WTC11 (cell line): ENCODE data around the gene ITPR1. TPM values are rescaled to one million over a fixed set of nuclear protein-coding genes. Genes with fewer than 3 reads are reported as not detected.

Source experiments
- ATAC-seq: fragments of 200-7000 bp; cut with Tn5 transposase; 2 replicates; pipeline ENCODE4 v1.10.0; 2021; ENCODE audit warnings: mild to moderate bottlenecking, moderate library complexity
- CTCF ChIA-PET: fragments of 300-600 bp; sonication (Branson Sonifier 250); formaldehyde crosslinking; loops from one replicate; lab custom pipeline; 2021; ENCODE audit warnings: antibody characterized with exemption; lab: Charles Lee
- POLR2A ChIA-PET: fragments of 350-600 bp; sonication (Branson Sonifier 250); formaldehyde crosslinking; loops from one replicate; lab custom pipeline; 2021; ENCODE audit warnings: antibody characterized with exemption; lab: Charles Lee
- DNase-seq: peaks from one replicate; pipeline ENCODE4 v3.0.0; 2021; ENCODE audit warnings: low spot score
- H3K27ac Mint-ChIP-seq: 2 replicates; pipeline ENCODE4 v1.8.0; 2021; ENCODE audit warnings: mixed read lengths
- H3K27me3 Mint-ChIP-seq: 2 replicates; pipeline ENCODE4 v1.8.0; 2021; ENCODE audit warnings: low read depth, mild to moderate bottlenecking, moderate library complexity, mixed read lengths
- H3K36me3 Mint-ChIP-seq: 2 replicates; pipeline ENCODE4 v1.8.0; 2021; ENCODE audit warnings: mixed read lengths
- H3K4me1 Mint-ChIP-seq: 2 replicates; pipeline ENCODE4 v1.8.0; 2022; ENCODE audit warnings: mixed read lengths
- H3K4me3 Mint-ChIP-seq: 2 replicates; pipeline ENCODE4 v1.8.0; 2021; ENCODE audit warnings: mild to moderate bottlenecking, moderate library complexity, mixed read lengths
- H3K9me3 Mint-ChIP-seq: 2 replicates; pipeline ENCODE4 v1.8.0; 2021; ENCODE audit warnings: mixed read lengths
- ATF1 ChIP-seq: sonication (generic); formaldehyde crosslinking; IDR thresholded peaks from 2 replicates; pipeline ENCODE4 v1.8.1; 2023; ENCODE audit warnings: mild to moderate bottlenecking, moderate library complexity, missing genetic modification reagents
- CBFB ChIP-seq: sonication (generic); formaldehyde crosslinking; IDR thresholded peaks from 2 replicates; pipeline ENCODE4 v1.8.1; 2022; ENCODE audit warnings: mild to moderate bottlenecking, low read depth, missing genetic modification reagents
- E2F1 ChIP-seq: sonication (generic); formaldehyde crosslinking; IDR thresholded peaks from 2 replicates; pipeline ENCODE4 v1.8.0; 2022; ENCODE audit warnings: mild to moderate bottlenecking, missing genetic modification reagents
- ERG ChIP-seq: fragments of 250-450 bp; sonication (Bioruptor Pico); IDR thresholded peaks from 2 replicates; pipeline ENCODE4 v1.8.0; 2021; ENCODE audit warnings: mild to moderate bottlenecking
- ESRRA ChIP-seq: sonication (generic); formaldehyde crosslinking; IDR thresholded peaks from 2 replicates; pipeline ENCODE4 v1.8.1; 2022; ENCODE audit warnings: mild to moderate bottlenecking, missing genetic modification reagents, borderline replicate concordance
- ETV6 ChIP-seq: sonication (generic); formaldehyde crosslinking; IDR thresholded peaks from 2 replicates; pipeline ENCODE4 v1.8.1; 2022; ENCODE audit warnings: mild to moderate bottlenecking, missing genetic modification reagents
- FOXJ3 ChIP-seq: sonication (generic); formaldehyde crosslinking; IDR thresholded peaks from 2 replicates; pipeline ENCODE4 v1.9.0; 2021; ENCODE audit warnings: missing genetic modification reagents, mild to moderate bottlenecking, borderline replicate concordance
- FOXK1 ChIP-seq: sonication (generic); formaldehyde crosslinking; IDR thresholded peaks from 2 replicates; pipeline ENCODE4 v1.8.0; 2022; ENCODE audit warnings: mild to moderate bottlenecking, moderate library complexity, missing genetic modification reagents
- GRHL2 ChIP-seq: fragments of 250-450 bp; sonication (Bioruptor Pico); IDR thresholded peaks from 2 replicates; pipeline ENCODE4 v1.8.0; 2022; ENCODE audit warnings: mild to moderate bottlenecking, moderate library complexity; ENCODE audit not compliant: insufficient replicate concordance, severe bottlenecking
- KAT7 ChIP-seq: sonication (generic); formaldehyde crosslinking; IDR thresholded peaks from 2 replicates; pipeline ENCODE4 v1.8.1; 2023; ENCODE audit warnings: missing genetic modification reagents, mild to moderate bottlenecking, borderline replicate concordance
- NR1H2 ChIP-seq: sonication (generic); formaldehyde crosslinking; IDR thresholded peaks from 2 replicates; pipeline ENCODE4 v1.9.0; 2021; ENCODE audit warnings: mild to moderate bottlenecking, moderate library complexity, missing genetic modification reagents
- PRRX2 ChIP-seq: fragments of 250-450 bp; sonication (Bioruptor Pico); IDR thresholded peaks from 2 replicates; pipeline ENCODE4 v1.8.0; 2021; ENCODE audit warnings: mild to moderate bottlenecking
- STAT6 ChIP-seq: sonication (generic); formaldehyde crosslinking; conservative IDR thresholded peaks from 2 replicates; pipeline ENCODE4 v1.8.1; 2023; ENCODE audit warnings: mild to moderate bottlenecking, low read depth, missing genetic modification reagents, moderate library complexity
- USF2 ChIP-seq: sonication (generic); formaldehyde crosslinking; IDR thresholded peaks from 2 replicates; pipeline ENCODE4 v1.8.1; 2023; ENCODE audit warnings: mild to moderate bottlenecking, missing genetic modification reagents, moderate library complexity
- ZBTB21 ChIP-seq: sonication (generic); formaldehyde crosslinking; IDR thresholded peaks from 2 replicates; pipeline ENCODE4 v1.8.1; 2023; ENCODE audit warnings: mild to moderate bottlenecking, missing genetic modification reagents, borderline replicate concordance
- ZNF263 ChIP-seq: sonication (generic); formaldehyde crosslinking; IDR thresholded peaks from 2 replicates; pipeline ENCODE4 v1.8.1; 2022; ENCODE audit warnings: low read depth, mild to moderate bottlenecking, moderate library complexity, missing genetic modification reagents
- ZNF423 ChIP-seq: fragments of 250-450 bp; sonication (Bioruptor Pico); IDR thresholded peaks from 2 replicates; pipeline ENCODE4 v2.1.2; 2022; ENCODE audit warnings: mild to moderate bottlenecking, moderate library complexity
- total RNA-seq: library from RNA; stranded (reverse); gene quantifications from 3 replicates; pipeline ENCODE4 v1.2.3, GENCODE V29; 2021
- TF ChIP-seq, protein P1 (sequence below): sonication (generic); formaldehyde crosslinking; IDR thresholded peaks from 2 replicates; pipeline ENCODE4 v1.8.0; 2022; ENCODE audit warnings: mild to moderate bottlenecking, missing genetic modification reagents
- TF ChIP-seq, protein P2 (sequence below): fragments of 200-600 bp; IDR thresholded peaks from 2 replicates; pipeline ENCODE4 v1.8.0; 2022; ENCODE audit warnings: antibody characterized with exemption
- TF ChIP-seq, protein P3 (sequence below): sonication (generic); formaldehyde crosslinking; IDR thresholded peaks from 2 replicates; pipeline ENCODE4 v1.8.1; 2023; ENCODE audit warnings: mild to moderate bottlenecking, moderate library complexity, missing genetic modification reagents

Gene ITPR1
- total RNA-seq, 1 experiment from 2014 or later, result 11.8 TPM

- TF ChIP-seq, protein P1, sequence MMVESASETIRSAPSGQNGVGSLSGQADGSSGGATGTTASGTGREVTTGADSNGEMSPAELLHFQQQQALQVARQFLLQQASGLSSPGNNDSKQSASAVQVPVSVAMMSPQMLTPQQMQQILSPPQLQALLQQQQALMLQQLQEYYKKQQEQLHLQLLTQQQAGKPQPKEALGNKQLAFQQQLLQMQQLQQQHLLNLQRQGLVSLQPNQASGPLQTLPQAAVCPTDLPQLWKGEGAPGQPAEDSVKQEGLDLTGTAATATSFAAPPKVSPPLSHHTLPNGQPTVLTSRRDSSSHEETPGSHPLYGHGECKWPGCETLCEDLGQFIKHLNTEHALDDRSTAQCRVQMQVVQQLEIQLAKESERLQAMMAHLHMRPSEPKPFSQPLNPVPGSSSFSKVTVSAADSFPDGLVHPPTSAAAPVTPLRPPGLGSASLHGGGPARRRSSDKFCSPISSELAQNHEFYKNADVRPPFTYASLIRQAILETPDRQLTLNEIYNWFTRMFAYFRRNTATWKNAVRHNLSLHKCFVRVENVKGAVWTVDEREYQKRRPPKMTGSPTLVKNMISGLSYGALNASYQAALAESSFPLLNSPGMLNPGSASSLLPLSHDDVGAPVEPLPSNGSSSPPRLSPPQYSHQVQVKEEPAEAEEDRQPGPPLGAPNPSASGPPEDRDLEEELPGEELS, result no peak
- TF ChIP-seq GRHL2 (CRISPR knock-in tag), result no peak
- TF ChIP-seq, all 79 proteins: peak for 0
Measured at GRCh38 chr3:4774531-4774930, 281.4 kb downstream of the ITPR1 start (continued).

GRCh38 chr3:4776399-4776979 is 283.3 kb downstream of the ITPR1 start:
- Mint-ChIP-seq H3K27me3 (no peaks in the 10 kb centered on the region), H3K4me3 (no peak overlapping the region), H3K9me3 (no peaks in the 10 kb centered on the region), H3K36me3 (no peaks in the 10 kb centered on the region), H3K4me1 (no peaks in the 10 kb centered on the region), H3K27ac (no peak overlapping the region)
- ATAC-seq, result no peak
- DNase-seq, result no peak
- TF ChIP-seq, protein P2, sequence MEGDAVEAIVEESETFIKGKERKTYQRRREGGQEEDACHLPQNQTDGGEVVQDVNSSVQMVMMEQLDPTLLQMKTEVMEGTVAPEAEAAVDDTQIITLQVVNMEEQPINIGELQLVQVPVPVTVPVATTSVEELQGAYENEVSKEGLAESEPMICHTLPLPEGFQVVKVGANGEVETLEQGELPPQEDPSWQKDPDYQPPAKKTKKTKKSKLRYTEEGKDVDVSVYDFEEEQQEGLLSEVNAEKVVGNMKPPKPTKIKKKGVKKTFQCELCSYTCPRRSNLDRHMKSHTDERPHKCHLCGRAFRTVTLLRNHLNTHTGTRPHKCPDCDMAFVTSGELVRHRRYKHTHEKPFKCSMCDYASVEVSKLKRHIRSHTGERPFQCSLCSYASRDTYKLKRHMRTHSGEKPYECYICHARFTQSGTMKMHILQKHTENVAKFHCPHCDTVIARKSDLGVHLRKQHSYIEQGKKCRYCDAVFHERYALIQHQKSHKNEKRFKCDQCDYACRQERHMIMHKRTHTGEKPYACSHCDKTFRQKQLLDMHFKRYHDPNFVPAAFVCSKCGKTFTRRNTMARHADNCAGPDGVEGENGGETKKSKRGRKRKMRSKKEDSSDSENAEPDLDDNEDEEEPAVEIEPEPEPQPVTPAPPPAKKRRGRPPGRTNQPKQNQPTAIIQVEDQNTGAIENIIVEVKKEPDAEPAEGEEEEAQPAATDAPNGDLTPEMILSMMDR, result no peak
- CTCF ChIA-PET, result no interaction called here
- POLR2A ChIA-PET, result no interaction called here

DNA sequence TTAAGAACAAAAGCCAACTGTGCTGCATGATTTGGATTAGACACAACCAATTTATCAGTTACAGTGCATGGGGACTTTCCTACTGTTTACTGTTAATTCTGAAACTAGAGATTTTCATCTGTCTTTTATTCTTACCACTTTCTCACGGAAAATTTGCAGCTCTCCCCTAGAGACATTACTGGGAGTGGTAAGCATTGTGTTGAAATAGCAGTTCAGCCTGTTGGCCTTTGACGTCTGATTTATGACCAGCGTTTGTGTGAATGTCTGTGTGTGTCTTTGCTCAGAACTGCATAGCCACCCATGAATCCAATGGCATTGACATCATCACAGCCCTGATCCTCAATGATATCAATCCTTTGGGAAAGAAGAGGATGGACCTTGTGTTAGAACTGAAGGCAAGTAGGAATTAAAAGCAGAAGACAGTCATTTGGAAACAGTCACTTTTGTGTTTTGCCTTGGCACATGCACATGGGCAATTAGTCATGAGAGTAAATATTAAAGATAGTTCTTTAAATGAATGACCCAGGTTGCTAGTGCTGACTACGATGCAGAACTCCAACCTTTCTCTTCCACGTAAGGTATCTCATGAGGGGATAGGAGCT is 283.9 kb downstream of the ITPR1 start:
- no peaks in the 10 kb centered on the region for H3K36me3 Mint-ChIP-seq
- no peaks in the 10 kb centered on the region for H3K4me1 Mint-ChIP-seq
- ChIA-PET POLR2A (no interaction called here), CTCF (interaction anchor here (3.7 kb wide), 1 partner anchor 65 kb away, joined by 11 read pairs; no protein-coding TSS in a partner anchor)
- DNase-seq (no peak), ATAC-seq (no peak)
- no peaks in the 10 kb centered on the region for H3K27me3 Mint-ChIP-seq
- TF ChIP-seq ESRRA (CRISPR knock-in tag) (no peak), KAT7 (no peak), STAT6 (CRISPR knock-in tag) (no peak), NR1H2 (CRISPR knock-in tag) (no peak), ERG (CRISPR knock-in tag) (no peak), ZNF263 (no peak), ETV6 (CRISPR knock-in tag) (no peak), E2F1 (CRISPR knock-in tag) (no peak), USF2 (CRISPR knock-in tag) (no peak), CBFB (no peak), ATF1 (CRISPR knock-in tag) (no peak), ZNF423 (CRISPR knock-in tag) (no peak), PRRX2 (CRISPR knock-in tag) (no peak), FOXJ3 (CRISPR knock-in tag) (no peak), FOXK1 (no peak), ZBTB21 (CRISPR knock-in tag) (no peak)
- TF ChIP-seq, protein P3, sequence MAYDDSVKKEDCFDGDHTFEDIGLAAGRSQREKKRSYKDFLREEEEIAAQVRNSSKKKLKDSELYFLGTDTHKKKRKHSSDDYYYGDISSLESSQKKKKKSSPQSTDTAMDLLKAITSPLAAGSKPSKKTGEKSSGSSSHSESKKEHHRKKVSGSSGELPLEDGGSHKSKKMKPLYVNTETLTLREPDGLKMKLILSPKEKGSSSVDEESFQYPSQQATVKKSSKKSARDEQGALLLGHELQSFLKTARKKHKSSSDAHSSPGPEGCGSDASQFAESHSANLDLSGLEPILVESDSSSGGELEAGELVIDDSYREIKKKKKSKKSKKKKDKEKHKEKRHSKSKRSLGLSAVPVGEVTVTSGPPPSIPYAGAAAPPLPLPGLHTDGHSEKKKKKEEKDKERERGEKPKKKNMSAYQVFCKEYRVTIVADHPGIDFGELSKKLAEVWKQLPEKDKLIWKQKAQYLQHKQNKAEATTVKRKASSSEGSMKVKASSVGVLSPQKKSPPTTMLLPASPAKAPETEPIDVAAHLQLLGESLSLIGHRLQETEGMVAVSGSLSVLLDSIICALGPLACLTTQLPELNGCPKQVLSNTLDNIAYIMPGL (CRISPR knock-in tag), result no peak
- H3K27ac Mint-ChIP-seq, result no peak overlapping the region; the same call in 1 of the 2 replicates
- H3K9me3 Mint-ChIP-seq, result no peaks in the 10 kb centered on the region
- no peak overlapping the region for H3K4me3 Mint-ChIP-seq
